AG09309 (cell line): ENCODE results near the gene PCDH19.

Experiments
- DNase-seq: peaks from one replicate; pipeline ENCODE4 v3.0.0-alpha.2; 2010; ENCODE audit warnings: low read depth
- H3K4me3 ChIP-seq: 2 replicates; pipeline ENCODE4 v1.5.1; 2011; ENCODE audit warnings: mild to moderate bottlenecking, low read depth, low read length, moderate library complexity; ENCODE audit not compliant: control insufficient read depth
- CTCF ChIP-seq: IDR thresholded peaks from 2 replicates; pipeline ENCODE4 v1.5.1; 2011; ENCODE audit warnings: mild to moderate bottlenecking, low read depth, low read length, inconsistent platforms; ENCODE audit not compliant: insufficient read depth, control insufficient read depth; ENCODE audit errors: missing control alignments

PCDH19 gene

GRCh38 chrX:100435726-100436125, 25.7 kb upstream of the PCDH19 start:
- H3K4me3 ChIP-seq = no peak overlapping the region
- TF ChIP-seq CTCF = no peak
- DNase-seq = no peak

- no peak overlapping the region for H3K4me3 ChIP-seq
- no peak for DNase-seq
- no peak for TF ChIP-seq CTCF
These were observed 13.9 kb upstream of the PCDH19 start for GRCh38 chrX:100424012-100424411.

- H3K4me3 ChIP-seq = no peak overlapping the region
- no peak for TF ChIP-seq CTCF
These were observed 8.5 kb upstream of the PCDH19 start for GRCh38 chrX:100418556-100418955.

GRCh38 chrX:100417681-100418080, 7.6 kb upstream of the PCDH19 start:
- no peak overlapping the region for H3K4me3 ChIP-seq
- DNase-seq = no peak
- no peak for TF ChIP-seq CTCF

More at GRCh38 chrX:100418556-100418955, 8.5 kb upstream of the PCDH19 start:
- no peak for DNase-seq

- H3K4me3 ChIP-seq = no peak overlapping the region
- DNase-seq = peak; percentile 13
- TF ChIP-seq CTCF = peak; percentile 54
These were observed 3.2 kb upstream of the PCDH19 start for GRCh38 chrX:100413229-100413628.

- H3K4me3 ChIP-seq = no peak overlapping the region
- DNase-seq = no peak
- TF ChIP-seq CTCF = no peak
These were observed 2.0 kb upstream of the PCDH19 start for GRCh38 chrX:100411802-100412715.
